ENCODE data around the gene ZNF629.

DNA sequence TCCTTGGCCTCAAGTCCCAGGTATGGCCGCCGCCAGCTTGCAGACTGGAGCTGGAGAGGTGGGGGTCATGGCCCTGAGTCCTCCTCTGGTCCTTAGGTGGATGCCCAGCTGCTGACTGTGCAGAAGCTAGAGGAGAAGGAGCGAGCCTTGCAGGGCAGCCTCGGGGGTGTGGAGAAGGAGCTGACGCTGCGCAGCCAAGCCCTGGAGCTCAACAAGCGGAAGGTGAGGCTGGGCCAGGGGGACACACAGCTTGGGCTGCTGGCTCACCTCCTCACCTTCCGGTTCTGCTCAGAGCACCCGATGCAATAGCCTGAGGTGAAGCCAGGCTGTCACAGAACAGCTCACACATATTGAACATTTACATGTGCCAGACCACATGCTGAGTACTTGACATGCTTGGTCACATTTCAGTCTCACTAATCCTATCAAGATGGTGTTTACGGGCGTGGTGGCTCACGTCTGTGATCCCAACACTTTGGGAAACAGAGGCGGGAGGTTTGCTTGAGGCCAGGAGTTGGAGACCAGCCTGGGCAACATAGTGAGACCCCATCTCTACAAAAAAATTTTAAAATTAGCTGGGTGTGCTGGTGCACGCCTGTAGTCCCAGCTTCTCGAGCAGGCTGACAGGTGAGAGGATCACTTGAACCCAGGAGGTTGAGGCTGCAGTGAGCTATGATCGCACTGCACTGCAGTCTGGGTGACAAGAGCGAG, 17.5 kb downstream of the ZNF629 start:
- TF ChIP-seq, protein P1, sequence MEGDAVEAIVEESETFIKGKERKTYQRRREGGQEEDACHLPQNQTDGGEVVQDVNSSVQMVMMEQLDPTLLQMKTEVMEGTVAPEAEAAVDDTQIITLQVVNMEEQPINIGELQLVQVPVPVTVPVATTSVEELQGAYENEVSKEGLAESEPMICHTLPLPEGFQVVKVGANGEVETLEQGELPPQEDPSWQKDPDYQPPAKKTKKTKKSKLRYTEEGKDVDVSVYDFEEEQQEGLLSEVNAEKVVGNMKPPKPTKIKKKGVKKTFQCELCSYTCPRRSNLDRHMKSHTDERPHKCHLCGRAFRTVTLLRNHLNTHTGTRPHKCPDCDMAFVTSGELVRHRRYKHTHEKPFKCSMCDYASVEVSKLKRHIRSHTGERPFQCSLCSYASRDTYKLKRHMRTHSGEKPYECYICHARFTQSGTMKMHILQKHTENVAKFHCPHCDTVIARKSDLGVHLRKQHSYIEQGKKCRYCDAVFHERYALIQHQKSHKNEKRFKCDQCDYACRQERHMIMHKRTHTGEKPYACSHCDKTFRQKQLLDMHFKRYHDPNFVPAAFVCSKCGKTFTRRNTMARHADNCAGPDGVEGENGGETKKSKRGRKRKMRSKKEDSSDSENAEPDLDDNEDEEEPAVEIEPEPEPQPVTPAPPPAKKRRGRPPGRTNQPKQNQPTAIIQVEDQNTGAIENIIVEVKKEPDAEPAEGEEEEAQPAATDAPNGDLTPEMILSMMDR (IDR thresholded peaks at IDR 0.05), result no peak
- TF ChIP-seq EZH2phosphoT487 (IDR thresholded peaks at IDR 0.05) (no peak), EZH2 (IDR thresholded peaks at IDR 0.05) (no peak)

All from neural progenitor cell (in vitro differentiated cells).